GM13977 (cell line): ENCODE results near the gene CUL3.

Source experiments
- DNase-seq: peaks from one replicate; pipeline ENCODE4 v3.0.0; 2012; ENCODE audit warnings: low spot score
- in situ Hi-C: fragments of 300-500 bp; cut with MboI; formaldehyde crosslinking; loops from one replicate; pipeline ENCODE4 v1.12.0; 2022; ENCODE audit warnings: low sequenced_read_pairs, low pct_unique_long_range_greater_than_20kb, mixed read lengths, inconsistent platforms; ENCODE audit not compliant: unreplicated experiment
- TF ChIP-seq, protein P1 (sequence below): IDR thresholded peaks from 2 replicates; pipeline ENCODE4 v1.5.1; 2012; ENCODE audit warnings: mild to moderate bottlenecking, control low read depth; ENCODE audit not compliant: insufficient read depth; ENCODE audit errors: extremely low read depth, missing control alignments

CUL3 gene

DNA sequence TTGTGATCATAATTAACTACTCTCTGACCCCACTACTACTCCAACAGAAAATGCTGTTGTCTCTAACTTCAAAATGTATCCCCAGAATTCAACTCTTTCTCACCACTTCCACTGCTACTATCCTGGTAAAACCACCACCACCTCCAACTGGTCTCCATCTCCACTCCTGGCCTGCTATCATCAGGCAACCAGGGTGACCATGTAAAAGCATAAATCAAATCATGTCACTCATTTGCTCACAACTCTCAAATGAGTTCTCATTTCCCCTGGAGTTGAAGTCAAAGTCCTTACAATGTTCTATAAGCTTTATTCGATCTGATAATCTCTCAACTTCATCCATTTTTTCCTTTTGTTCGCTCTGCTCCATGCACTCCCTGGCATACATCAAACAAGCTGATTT, 24.6 kb downstream of the CUL3 start:
- TF ChIP-seq, protein P1, sequence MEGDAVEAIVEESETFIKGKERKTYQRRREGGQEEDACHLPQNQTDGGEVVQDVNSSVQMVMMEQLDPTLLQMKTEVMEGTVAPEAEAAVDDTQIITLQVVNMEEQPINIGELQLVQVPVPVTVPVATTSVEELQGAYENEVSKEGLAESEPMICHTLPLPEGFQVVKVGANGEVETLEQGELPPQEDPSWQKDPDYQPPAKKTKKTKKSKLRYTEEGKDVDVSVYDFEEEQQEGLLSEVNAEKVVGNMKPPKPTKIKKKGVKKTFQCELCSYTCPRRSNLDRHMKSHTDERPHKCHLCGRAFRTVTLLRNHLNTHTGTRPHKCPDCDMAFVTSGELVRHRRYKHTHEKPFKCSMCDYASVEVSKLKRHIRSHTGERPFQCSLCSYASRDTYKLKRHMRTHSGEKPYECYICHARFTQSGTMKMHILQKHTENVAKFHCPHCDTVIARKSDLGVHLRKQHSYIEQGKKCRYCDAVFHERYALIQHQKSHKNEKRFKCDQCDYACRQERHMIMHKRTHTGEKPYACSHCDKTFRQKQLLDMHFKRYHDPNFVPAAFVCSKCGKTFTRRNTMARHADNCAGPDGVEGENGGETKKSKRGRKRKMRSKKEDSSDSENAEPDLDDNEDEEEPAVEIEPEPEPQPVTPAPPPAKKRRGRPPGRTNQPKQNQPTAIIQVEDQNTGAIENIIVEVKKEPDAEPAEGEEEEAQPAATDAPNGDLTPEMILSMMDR: no peak

DNA sequence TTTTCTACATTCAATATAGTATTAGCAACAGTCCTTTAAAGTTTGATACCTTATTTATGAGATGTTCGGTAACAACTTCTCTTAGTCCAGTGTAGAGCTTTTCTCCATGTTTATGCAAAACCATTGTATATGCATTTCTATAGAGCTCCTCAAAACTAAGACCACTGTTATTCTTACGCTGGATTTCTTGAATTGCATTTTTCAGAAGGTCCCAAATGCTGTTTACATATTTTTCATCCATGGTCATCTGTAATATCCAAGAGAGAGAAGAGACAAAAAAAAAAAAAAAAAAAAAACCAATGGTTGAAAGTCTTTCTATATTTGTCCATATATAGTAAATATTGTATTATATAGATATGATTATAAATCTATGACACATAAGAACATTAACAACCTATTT, 27.6 kb downstream of the CUL3 start:
- TF ChIP-seq, protein P1: no peak
- no peak for DNase-seq
- in situ Hi-C loops: no loop called here

More for the DNA sequence above, 24.6 kb downstream of the CUL3 start:
- DNase-seq: no peak
- in situ Hi-C loops: no loop called here

DNA sequence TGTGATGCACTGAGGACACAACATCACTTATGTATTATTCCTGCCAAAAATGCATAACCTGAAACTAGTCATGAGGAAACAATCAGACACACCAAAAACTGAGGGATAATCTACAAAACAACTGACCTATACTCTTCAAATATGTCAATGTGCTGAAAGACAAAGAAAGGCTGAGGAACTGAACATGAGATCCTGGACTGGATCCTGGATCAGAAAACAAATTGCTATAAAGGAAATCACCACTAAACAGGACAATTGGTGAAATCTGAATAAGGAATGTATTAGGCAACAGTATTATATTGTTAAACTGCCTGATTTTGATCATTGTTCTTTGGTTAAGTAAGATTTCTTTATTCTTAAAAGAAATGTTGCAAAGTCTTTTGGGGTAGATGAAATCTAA, 28.8 kb downstream of the CUL3 start:
- in situ Hi-C loops: no loop called here
- DNase-seq: no peak
- TF ChIP-seq, protein P1: no peak

DNA sequence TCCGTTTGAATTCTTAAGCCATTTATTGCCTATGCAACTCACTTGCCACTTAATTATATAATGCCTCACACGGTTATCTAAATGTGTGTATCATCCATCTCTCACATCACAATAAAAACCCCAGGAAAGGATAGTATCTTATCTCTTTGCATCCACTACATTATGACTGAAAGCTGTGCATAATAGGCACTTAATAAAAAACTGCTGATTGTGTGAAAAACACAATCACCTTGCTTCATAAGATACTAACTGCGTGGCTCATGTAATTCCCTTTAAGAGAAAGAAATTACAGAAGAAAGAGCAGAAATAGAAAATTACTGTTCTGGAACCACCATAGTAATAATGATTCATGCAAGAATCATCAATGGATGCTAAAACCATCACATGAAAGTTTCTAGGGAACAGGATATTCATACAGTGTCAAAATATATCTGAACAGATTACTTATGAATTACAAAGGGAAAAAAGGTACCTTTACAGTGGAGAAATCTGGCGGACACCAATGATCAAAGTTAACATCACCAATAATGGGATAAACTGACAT, 29.3 kb downstream of the CUL3 start:
- in situ Hi-C loops: no loop called here
- DNase-seq: no peak
- TF ChIP-seq, protein P1: no peak

DNA sequence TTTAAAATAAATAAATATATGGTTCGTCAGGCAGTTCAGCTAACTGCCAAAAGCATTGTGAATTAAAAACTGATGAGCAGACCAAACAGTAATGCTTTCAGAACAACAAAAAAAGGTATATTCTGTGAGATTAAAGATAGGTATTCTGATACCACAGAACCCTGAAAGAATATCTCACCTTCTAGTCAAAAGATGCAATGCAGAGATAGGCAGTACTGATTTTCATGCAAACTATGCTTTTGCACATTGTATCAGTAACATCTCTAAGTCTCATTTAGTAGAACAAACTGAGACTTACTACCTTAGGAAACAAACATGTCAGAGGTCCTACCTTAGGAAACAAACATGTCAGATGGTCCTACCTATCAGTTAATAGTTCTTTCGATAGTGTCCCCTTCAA, 32.4 kb downstream of the CUL3 start:
- TF ChIP-seq, protein P1: no peak
- in situ Hi-C loops: no loop called here
- no peak for DNase-seq

DNA sequence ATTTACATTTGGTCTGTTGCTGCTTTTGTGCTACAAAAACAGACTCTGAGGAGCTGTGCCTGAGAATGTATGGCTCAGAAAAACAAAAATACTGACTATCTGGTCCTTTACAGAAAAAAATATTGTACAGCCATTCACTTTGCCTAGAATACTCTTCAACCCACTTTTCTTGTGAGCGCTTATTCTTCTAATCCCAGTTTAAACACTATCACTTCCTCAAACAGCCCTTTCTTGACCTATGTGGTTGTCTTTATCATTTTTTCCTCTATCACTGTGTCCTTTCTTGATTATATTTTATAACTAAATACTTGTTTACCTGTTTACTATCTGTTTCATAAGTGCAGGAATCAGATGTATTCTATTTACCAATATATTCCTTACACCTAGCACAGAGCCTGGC, 33.5 kb downstream of the CUL3 start:
- no peak for DNase-seq
- TF ChIP-seq, protein P1: no peak
- in situ Hi-C loops: no loop called here

DNA sequence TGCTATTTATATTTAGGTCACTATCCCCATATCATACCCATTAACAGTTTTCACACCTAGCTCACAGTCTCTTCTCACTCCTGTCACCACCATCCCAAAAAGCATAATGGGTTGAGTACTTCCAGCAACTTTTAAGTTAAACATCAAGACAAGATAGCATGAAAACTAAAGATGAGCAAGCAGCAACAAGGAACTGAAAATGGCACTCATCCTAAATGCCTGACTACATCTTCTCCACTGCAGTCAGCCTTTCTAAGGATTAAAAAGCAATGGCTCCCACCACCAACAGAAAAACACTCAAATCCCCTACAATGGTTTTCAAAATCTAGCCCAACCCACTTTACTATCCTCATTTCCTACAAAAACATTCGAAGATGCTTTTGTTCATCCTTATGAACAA, 38.2 kb downstream of the CUL3 start:
- in situ Hi-C loops: no loop called here
- TF ChIP-seq, protein P1: no peak
- DNase-seq: no peak
